Measurements from ENCODE around the gene QRICH2.

QRICH2 gene

DNA sequence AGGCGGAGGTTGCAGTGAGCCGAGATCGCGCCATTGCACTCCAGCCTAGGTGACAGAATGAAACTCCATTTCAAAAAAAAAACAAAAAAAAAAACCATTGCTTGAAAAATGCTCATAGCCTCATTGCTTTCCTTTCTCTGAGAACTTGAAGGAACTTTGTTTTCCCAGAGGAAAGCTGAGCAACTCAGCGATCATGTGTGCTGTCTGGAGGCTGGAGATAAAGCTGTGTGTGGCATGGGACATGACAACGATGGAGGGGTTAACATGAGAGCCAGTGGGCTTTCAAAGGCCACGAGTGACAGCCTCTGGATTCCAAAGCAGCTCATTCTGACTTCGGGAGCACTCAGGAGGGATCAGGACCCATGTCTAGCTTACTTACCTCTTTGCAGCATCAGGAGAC is 21.6 kb upstream of the QRICH2 start:
- TF ChIP-seq, protein P1, sequence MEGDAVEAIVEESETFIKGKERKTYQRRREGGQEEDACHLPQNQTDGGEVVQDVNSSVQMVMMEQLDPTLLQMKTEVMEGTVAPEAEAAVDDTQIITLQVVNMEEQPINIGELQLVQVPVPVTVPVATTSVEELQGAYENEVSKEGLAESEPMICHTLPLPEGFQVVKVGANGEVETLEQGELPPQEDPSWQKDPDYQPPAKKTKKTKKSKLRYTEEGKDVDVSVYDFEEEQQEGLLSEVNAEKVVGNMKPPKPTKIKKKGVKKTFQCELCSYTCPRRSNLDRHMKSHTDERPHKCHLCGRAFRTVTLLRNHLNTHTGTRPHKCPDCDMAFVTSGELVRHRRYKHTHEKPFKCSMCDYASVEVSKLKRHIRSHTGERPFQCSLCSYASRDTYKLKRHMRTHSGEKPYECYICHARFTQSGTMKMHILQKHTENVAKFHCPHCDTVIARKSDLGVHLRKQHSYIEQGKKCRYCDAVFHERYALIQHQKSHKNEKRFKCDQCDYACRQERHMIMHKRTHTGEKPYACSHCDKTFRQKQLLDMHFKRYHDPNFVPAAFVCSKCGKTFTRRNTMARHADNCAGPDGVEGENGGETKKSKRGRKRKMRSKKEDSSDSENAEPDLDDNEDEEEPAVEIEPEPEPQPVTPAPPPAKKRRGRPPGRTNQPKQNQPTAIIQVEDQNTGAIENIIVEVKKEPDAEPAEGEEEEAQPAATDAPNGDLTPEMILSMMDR (IDR thresholded peaks at IDR 0.05; ENCODE audit: control insufficient read depth, extremely low read depth, insufficient read depth), result no peak
- DNase-seq (ENCODE audit: low read depth), result no peak
- H3K4me3 ChIP-seq (ENCODE audit: low read depth, low read length), result no peak overlapping the region

DNA sequence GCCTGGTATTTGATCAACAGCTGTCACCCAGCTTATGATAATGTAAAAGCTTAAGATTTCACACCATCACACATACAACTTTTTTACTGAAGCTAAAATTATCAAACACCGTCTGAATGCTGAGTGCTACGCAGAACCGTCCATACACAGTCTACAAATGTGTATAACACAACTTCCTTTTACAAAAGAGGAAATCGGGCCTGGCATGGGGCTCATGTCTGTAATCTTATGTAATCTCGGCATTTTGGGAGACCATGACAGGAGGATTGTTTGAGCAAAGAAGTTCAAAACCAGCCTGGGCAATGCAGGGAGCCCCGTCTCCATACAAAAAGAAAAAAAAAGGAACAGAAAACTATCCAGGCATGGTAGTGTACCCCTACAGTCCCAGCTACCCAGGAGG is 19.6 kb upstream of the QRICH2 start:
- DNase-seq (ENCODE audit: low read depth), result no peak
- TF ChIP-seq, protein P1 (IDR thresholded peaks at IDR 0.05; ENCODE audit: control insufficient read depth, extremely low read depth, insufficient read depth), result no peak

DNA sequence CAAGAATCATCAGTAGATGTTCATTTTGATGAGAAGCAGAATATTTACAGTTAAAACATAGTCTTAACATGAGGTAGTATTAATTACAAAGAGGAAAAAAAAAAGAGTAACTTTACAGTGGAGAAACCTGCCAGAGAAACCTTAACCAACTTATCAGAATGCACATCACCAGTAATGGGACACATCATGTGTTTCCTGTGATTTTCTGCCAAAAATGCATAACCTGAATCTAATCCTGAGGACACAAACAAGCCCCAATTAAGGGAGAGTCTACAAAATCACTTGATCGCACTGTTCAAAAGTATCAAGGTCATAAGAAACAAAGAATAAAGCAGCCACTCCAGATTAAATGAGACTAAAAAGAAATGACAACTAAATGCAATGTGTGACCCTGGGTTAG is 18.2 kb upstream of the QRICH2 start:
- H3K4me3 ChIP-seq (ENCODE audit: low read depth, low read length), result no peak overlapping the region
- DNase-seq (ENCODE audit: low read depth), result no peak
- TF ChIP-seq, protein P1 (IDR thresholded peaks at IDR 0.05; ENCODE audit: control insufficient read depth, extremely low read depth, insufficient read depth), result no peak

More for the DNA sequence above, 19.6 kb upstream of the QRICH2 start:
- no peak overlapping the region for H3K4me3 ChIP-seq (ENCODE audit: low read depth, low read length)

DNA sequence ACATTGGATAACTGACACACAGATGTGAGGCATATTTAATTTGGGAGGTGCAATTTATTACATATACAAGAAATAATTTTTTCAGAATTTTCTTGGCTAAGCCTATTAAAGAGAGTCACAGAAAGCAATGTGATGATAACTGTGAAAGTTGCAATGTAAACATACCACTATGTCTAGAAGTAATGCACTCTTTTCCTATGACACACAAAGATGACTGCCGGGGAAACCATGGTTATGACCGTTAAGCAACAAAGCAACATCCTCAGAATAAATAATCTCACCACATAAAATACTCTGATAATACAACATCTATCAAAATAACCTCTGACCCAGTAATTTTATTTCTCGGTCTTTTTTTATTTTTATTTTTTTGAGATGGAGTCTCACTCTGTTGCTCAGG is 10.5 kb upstream of the QRICH2 start:
- no peak overlapping the region for H3K4me3 ChIP-seq (ENCODE audit: low read depth, low read length)
- DNase-seq (ENCODE audit: low read depth), result no peak
- TF ChIP-seq, protein P1 (IDR thresholded peaks at IDR 0.05; ENCODE audit: control insufficient read depth, extremely low read depth, insufficient read depth), result no peak

DNA sequence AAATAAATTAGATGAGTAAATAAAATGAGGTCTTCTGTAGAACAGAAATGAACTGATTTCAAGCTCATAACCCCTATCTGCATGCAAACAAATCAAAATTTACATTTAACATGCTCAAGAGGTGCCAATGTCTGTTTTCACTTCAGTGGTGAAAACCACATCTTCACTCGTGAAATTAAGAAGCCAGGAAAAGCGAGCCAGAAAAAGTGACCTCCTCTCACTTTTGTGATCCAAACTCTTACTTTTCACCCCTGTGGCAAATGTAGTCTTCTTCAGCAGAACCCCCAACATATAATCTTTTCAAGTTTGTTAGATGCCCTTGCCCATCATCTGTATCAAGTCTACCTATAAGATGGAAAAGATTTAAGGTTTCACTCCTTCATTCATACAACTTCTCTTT is 9.5 kb upstream of the QRICH2 start:
- no peak overlapping the region for H3K4me3 ChIP-seq (ENCODE audit: low read depth, low read length)
- TF ChIP-seq, protein P1 (IDR thresholded peaks at IDR 0.05; ENCODE audit: control insufficient read depth, extremely low read depth, insufficient read depth), result no peak
- no peak for DNase-seq (ENCODE audit: low read depth)

DNA sequence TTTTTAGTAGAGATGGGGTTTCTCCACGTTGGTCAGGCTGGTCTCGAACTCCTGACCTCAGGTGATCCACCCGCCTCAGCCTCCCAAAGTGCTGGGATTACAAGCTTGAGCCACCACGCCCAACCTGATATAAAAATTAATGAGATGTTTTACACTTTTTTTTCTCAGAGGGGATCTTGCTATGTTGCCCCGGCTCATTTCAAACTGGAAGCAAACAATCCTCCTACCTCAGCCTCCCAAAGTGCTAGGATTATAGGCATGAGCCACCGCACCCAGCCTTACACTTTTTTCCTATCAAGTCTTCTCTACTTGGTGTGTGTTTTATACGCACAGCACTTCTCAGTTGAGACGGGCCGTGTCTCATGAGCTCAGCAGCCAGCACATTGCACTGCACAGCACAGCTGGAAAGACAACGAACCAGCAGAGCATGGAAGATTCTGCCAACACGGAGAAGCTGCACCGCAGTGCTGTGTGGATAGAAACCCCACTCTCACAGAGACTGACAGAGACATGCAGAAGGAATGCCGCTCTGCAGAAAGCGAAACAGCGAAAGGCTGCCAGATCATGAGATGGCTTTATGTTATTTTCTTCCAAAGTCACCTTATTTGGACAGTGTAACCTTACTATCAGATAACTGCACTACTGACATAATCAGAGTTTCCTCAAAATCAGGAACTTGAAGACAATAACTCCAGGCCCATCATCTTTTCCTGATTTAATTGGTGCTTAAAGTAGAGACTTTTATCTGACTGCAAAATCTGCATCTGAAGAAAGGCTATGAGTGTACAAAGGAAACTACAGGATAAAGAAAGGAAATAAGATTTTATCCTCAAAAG is 6.5 kb upstream of the QRICH2 start:
- TF ChIP-seq, protein P1 (IDR thresholded peaks at IDR 0.05; ENCODE audit: control insufficient read depth, extremely low read depth, insufficient read depth), result no peak
- no peak for DNase-seq (ENCODE audit: low read depth)
- H3K4me3 ChIP-seq (ENCODE audit: low read depth, low read length), result no peak overlapping the region

DNA sequence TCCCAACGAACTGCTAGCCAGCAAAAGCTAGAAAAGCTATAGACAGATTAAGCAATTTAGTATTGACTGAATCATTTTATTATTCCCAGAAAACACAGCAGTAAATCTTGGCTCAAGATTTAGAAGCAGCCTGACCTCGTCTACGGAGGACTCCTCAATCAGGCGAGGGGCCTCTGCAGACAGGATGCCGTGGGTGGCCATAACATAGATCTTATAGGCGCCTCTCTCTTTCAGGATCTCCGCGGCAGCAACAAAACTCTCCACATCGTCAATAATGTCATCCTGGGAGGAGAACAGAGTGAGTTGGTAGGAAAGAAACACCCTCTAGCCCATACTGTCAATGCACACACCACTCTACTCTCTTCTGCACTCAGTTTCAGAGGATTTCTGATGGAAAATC is 4.7 kb upstream of the QRICH2 start:
- no peak overlapping the region for H3K4me3 ChIP-seq (ENCODE audit: low read depth, low read length)
- TF ChIP-seq, protein P1 (IDR thresholded peaks at IDR 0.05; ENCODE audit: control insufficient read depth, extremely low read depth, insufficient read depth), result no peak
- DNase-seq (ENCODE audit: low read depth), result no peak

Data from LNCaP clone FGC (cell line).